K562 (cell line): ENCODE data around the gene COQ10B. TPM values are rescaled to one million over a fixed set of nuclear protein-coding genes. Genes with fewer than 3 reads are reported as not detected.

ENCODE experiments used
- ETV6 ChIP-seq, 3 experiments: fragments of 150-350 bp in 1 of 3; sonication (generic) in 1 of 3; formaldehyde crosslinking in 1 of 3; IDR thresholded peaks; 2 replicates each; pipeline versions ENCODE4 v1.6.1 to v1.8.0; 2014 to 2022; ENCODE audit warnings: borderline replicate concordance in 2 of 3, low read depth in 2 of 3, antibody characterized with exemption in 1 of 3, low read length in 1 of 3, mild to moderate bottlenecking in 1 of 3, missing genetic modification reagents in 1 of 3
- HDAC1 ChIP-seq, 2 experiments: fragments of 450-650 bp; IDR thresholded peaks; 2 replicates each; pipeline ENCODE4 v1.6.1; 2016 to 2017; ENCODE audit warnings: inconsistent platforms in 1 of 2, mild to moderate bottlenecking in 1 of 2, moderate library complexity in 1 of 2
- HNRNPL ChIP-seq: fragments of 200-400 bp; formaldehyde crosslinking; IDR thresholded peaks from 2 replicates; pipeline ENCODE4 v1.6.1; 2017; ENCODE audit warnings: low read depth, mild to moderate bottlenecking, low read length
- MLX ChIP-seq, 2 experiments: fragments of 450-650 bp in 1 of 2; sonication (generic) in 1 of 2; formaldehyde crosslinking; conservative IDR thresholded peaks; 2 replicates each; pipeline versions ENCODE4 v1.4.0 to v1.8.1; 2020 to 2022; ENCODE audit warnings: mild to moderate bottlenecking in 1 of 2, missing genetic modification reagents in 1 of 2
- POLR2B ChIP-seq: fragments of 450-650 bp; IDR thresholded peaks from 2 replicates; pipeline ENCODE4 v1.6.1; 2018; ENCODE audit warnings: low read depth; ENCODE audit not compliant: partially characterized antibody
- RBM39 ChIP-seq: fragments of 200-400 bp; formaldehyde crosslinking; optimal IDR thresholded peaks from 2 replicates; pipeline ENCODE3; 2018; ENCODE audit warnings: low read depth, low read length
- RCOR1 ChIP-seq, 2 experiments: IDR thresholded peaks; 2 replicates each; pipeline ENCODE4 v1.6.1; 2012; ENCODE audit warnings: low read depth in 2 of 2, low read length in 2 of 2, borderline replicate concordance in 1 of 2, improper control_type of control experiment in 1 of 2
- RFX5 ChIP-seq: IDR thresholded peaks from 2 replicates; pipeline ENCODE4 v1.6.1; 2011; ENCODE audit warnings: low read depth, mild to moderate bottlenecking, improper control_type of control experiment, low read length
- SAFB ChIP-seq: fragments of 200-400 bp; formaldehyde crosslinking; IDR thresholded peaks from 2 replicates; pipeline ENCODE4 v1.6.1; 2017; ENCODE audit warnings: low read depth, low read length, borderline replicate concordance
- SRF ChIP-seq, 2 experiments: fragments of 250-450, 450-650 bp in 1 of 2; sonication (Bioruptor Pico) in 1 of 2; sonication (generic) in 1 of 2; formaldehyde crosslinking; IDR thresholded peaks; 2 replicates each; pipeline versions ENCODE4 v1.5.0 to v1.5.1; 2020 to 2022; ENCODE audit warnings: mild to moderate bottlenecking in 1 of 2, missing genetic modification reagents in 1 of 2
- TFAP4 ChIP-seq: sonication (generic); formaldehyde crosslinking; IDR thresholded peaks from 2 replicates; pipeline ENCODE4 v1.8.0; 2022; ENCODE audit warnings: missing genetic modification reagents, mild to moderate bottlenecking, moderate library complexity, borderline replicate concordance
- polyA plus RNA-seq, 8 experiments: library from polyadenylated mRNA; depleted of rRNA in 4 of 8; stranded (reverse) in 5 of 8; unstranded in 3 of 8; fragments of >200 nt; fragmentation: Nextera tagmentation in 2 of 8; fragmentation: Illumina TruSeq in 1 of 8; extraction: Ambion mirVana in 2 of 8; extraction: Trizol in 1 of 8; gene quantifications; 2 replicates each; pipeline versions ENCODE4 v1.2.1 to v1.2.3, GENCODE V29; 2011 to 2014; ENCODE audit warnings: inconsistent platforms in 1 of 8, missing spikeins in 1 of 8
- total RNA-seq, 7 experiments: library from RNA; depleted of rRNA in 6 of 7; stranded (reverse); fragments of >200 nt in 6 of 7; fragmentation: Illumina TruSeq in 2 of 7; extraction: Trizol in 2 of 7; gene quantifications; 2 replicates each; pipeline versions ENCODE4 v1.2.1 to v1.2.3, GENCODE V29; 2011 to 2021; ENCODE audit warnings: low replicate concordance in 1 of 7
- TF ChIP-seq, protein P1 (sequence below): fragments of 450-650 bp; IDR thresholded peaks from 2 replicates; pipeline ENCODE4 v1.6.1; 2016; ENCODE audit warnings: mild to moderate bottlenecking, moderate library complexity

The COQ10B gene
- total and polyA plus RNA-seq, 9 of the 15 experiments (the other 6 are each of a cell fraction or from before 2014, with no cell fraction given): 3.1 to 13.1 (median 7.7) TPM

GRCh38 chr2:197499594-197500502, 46.5 kb downstream of the COQ10B start, which contains the start of the genes HSPD1 and HSPE1 (continued):
- TF ChIP-seq, protein P1, sequence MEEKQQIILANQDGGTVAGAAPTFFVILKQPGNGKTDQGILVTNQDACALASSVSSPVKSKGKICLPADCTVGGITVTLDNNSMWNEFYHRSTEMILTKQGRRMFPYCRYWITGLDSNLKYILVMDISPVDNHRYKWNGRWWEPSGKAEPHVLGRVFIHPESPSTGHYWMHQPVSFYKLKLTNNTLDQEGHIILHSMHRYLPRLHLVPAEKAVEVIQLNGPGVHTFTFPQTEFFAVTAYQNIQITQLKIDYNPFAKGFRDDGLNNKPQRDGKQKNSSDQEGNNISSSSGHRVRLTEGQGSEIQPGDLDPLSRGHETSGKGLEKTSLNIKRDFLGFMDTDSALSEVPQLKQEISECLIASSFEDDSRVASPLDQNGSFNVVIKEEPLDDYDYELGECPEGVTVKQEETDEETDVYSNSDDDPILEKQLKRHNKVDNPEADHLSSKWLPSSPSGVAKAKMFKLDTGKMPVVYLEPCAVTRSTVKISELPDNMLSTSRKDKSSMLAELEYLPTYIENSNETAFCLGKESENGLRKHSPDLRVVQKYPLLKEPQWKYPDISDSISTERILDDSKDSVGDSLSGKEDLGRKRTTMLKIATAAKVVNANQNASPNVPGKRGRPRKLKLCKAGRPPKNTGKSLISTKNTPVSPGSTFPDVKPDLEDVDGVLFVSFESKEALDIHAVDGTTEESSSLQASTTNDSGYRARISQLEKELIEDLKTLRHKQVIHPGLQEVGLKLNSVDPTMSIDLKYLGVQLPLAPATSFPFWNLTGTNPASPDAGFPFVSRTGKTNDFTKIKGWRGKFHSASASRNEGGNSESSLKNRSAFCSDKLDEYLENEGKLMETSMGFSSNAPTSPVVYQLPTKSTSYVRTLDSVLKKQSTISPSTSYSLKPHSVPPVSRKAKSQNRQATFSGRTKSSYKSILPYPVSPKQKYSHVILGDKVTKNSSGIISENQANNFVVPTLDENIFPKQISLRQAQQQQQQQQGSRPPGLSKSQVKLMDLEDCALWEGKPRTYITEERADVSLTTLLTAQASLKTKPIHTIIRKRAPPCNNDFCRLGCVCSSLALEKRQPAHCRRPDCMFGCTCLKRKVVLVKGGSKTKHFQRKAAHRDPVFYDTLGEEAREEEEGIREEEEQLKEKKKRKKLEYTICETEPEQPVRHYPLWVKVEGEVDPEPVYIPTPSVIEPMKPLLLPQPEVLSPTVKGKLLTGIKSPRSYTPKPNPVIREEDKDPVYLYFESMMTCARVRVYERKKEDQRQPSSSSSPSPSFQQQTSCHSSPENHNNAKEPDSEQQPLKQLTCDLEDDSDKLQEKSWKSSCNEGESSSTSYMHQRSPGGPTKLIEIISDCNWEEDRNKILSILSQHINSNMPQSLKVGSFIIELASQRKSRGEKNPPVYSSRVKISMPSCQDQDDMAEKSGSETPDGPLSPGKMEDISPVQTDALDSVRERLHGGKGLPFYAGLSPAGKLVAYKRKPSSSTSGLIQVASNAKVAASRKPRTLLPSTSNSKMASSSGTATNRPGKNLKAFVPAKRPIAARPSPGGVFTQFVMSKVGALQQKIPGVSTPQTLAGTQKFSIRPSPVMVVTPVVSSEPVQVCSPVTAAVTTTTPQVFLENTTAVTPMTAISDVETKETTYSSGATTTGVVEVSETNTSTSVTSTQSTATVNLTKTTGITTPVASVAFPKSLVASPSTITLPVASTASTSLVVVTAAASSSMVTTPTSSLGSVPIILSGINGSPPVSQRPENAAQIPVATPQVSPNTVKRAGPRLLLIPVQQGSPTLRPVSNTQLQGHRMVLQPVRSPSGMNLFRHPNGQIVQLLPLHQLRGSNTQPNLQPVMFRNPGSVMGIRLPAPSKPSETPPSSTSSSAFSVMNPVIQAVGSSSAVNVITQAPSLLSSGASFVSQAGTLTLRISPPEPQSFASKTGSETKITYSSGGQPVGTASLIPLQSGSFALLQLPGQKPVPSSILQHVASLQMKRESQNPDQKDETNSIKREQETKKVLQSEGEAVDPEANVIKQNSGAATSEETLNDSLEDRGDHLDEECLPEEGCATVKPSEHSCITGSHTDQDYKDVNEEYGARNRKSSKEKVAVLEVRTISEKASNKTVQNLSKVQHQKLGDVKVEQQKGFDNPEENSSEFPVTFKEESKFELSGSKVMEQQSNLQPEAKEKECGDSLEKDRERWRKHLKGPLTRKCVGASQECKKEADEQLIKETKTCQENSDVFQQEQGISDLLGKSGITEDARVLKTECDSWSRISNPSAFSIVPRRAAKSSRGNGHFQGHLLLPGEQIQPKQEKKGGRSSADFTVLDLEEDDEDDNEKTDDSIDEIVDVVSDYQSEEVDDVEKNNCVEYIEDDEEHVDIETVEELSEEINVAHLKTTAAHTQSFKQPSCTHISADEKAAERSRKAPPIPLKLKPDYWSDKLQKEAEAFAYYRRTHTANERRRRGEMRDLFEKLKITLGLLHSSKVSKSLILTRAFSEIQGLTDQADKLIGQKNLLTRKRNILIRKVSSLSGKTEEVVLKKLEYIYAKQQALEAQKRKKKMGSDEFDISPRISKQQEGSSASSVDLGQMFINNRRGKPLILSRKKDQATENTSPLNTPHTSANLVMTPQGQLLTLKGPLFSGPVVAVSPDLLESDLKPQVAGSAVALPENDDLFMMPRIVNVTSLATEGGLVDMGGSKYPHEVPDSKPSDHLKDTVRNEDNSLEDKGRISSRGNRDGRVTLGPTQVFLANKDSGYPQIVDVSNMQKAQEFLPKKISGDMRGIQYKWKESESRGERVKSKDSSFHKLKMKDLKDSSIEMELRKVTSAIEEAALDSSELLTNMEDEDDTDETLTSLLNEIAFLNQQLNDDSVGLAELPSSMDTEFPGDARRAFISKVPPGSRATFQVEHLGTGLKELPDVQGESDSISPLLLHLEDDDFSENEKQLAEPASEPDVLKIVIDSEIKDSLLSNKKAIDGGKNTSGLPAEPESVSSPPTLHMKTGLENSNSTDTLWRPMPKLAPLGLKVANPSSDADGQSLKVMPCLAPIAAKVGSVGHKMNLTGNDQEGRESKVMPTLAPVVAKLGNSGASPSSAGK: peak; percentile 80
- no peak for TF ChIP-seq RBM39
- TF ChIP-seq RFX5: no peak
- TF ChIP-seq SRF (CRISPR knock-in tag; IDR thresholded peaks at IDR 0.05): no peak
- TF ChIP-seq ETV6 (IDR thresholded peaks at IDR 0.05; ENCODE audit: borderline replicate concordance in 1 of 2, low read depth in 2 of 2, low read length in 1 of 2): 0 out of 4 replicates have a peak, but pooled peaks of 1 of the 2 experiments have one; percentile 26
- peak; percentile 23; the same call in 1 of the 2 replicates for TF ChIP-seq ETV6 (CRISPR knock-in tag; IDR thresholded peaks at IDR 0.05; ENCODE audit: borderline replicate concordance)
- TF ChIP-seq TFAP4 (CRISPR knock-in tag): peak; percentile 85
- peak; percentile 75 for TF ChIP-seq POLR2B
- TF ChIP-seq MLX (CRISPR knock-in tag; conservative IDR thresholded peaks at IDR 0.05): no peak
- TF ChIP-seq RCOR1 (IDR thresholded peaks at IDR 0.05; ENCODE audit: borderline replicate concordance in 1 of 2, low read depth in 2 of 2, low read length in 2 of 2): no peak
- TF ChIP-seq SAFB: no peak
- TF ChIP-seq HNRNPL: peak; percentile 74; the same call in 1 of the 2 replicates
- TF ChIP-seq HDAC1 (IDR thresholded peaks at IDR 0.05): peak in 1 of 2 experiments; percentile 87; a peak in 2 of 4 replicates
